Neural cell (in vitro differentiated cells): Measurements from ENCODE around the gene LRFN3.

Experiments used
- POLR2AphosphoS5 ChIP-seq: IDR thresholded peaks from 2 replicates; pipeline ENCODE4 v1.6.1; 2012
- REST ChIP-seq: IDR thresholded peaks from 2 replicates; pipeline ENCODE4 v1.6.1; 2012; ENCODE audit warnings: borderline replicate concordance
- TF ChIP-seq, protein P1 (sequence below): fragments of 450-650 bp; IDR thresholded peaks from 2 replicates; pipeline ENCODE4 v1.5.1; 2014; ENCODE audit warnings: antibody characterized with exemption, mild to moderate bottlenecking, moderate library complexity; ENCODE audit not compliant: poor library complexity, severe bottlenecking

DNA sequence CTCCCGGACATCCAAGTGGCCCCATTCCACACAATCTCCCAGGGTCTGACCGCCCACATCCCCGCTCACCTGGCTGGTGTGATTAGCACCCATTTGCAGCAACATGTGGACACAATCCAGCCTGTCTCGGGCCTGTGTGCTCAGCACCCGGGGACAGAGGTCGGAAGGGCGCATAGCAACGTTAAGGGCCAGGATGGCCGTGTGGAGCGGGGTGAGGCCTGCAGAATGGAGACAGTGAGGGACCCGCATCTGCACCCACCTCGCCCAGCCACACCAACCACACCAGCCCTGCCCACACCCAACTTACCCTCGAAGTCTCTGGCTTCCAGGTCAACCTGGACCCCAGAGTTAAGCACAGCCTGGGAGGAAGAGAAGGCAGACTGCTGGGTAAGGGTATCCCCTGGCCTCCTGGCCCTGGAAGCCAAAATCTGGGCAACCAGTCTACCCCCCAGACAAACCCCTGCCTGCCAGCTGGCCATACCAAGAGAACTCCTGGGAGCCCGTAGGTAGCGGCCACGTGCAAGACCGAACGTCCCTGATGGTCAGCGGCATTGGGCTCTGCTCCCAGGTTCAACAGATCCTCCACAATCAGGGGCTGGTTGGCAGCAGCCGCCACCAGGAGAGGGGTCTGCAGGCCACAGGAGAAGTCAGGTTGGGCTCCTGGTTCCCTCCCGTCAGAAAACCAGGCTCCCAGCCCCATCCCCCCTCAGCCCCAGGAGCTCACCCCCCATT lies 40.1 kb upstream of the LRFN3 start:
- TF ChIP-seq, protein P1, sequence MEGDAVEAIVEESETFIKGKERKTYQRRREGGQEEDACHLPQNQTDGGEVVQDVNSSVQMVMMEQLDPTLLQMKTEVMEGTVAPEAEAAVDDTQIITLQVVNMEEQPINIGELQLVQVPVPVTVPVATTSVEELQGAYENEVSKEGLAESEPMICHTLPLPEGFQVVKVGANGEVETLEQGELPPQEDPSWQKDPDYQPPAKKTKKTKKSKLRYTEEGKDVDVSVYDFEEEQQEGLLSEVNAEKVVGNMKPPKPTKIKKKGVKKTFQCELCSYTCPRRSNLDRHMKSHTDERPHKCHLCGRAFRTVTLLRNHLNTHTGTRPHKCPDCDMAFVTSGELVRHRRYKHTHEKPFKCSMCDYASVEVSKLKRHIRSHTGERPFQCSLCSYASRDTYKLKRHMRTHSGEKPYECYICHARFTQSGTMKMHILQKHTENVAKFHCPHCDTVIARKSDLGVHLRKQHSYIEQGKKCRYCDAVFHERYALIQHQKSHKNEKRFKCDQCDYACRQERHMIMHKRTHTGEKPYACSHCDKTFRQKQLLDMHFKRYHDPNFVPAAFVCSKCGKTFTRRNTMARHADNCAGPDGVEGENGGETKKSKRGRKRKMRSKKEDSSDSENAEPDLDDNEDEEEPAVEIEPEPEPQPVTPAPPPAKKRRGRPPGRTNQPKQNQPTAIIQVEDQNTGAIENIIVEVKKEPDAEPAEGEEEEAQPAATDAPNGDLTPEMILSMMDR = no peak
- TF ChIP-seq POLR2AphosphoS5 = no peak
- TF ChIP-seq REST = no peak
